Measurements from ENCODE around the gene NCF4. TPM values are rescaled to one million over a fixed set of nuclear protein-coding genes. Genes with fewer than 3 reads are reported as not detected.

NCF4 gene
- total RNA-seq, 2 donors from 2014 or later, result 24.2 to 53.1 TPM

DNA sequence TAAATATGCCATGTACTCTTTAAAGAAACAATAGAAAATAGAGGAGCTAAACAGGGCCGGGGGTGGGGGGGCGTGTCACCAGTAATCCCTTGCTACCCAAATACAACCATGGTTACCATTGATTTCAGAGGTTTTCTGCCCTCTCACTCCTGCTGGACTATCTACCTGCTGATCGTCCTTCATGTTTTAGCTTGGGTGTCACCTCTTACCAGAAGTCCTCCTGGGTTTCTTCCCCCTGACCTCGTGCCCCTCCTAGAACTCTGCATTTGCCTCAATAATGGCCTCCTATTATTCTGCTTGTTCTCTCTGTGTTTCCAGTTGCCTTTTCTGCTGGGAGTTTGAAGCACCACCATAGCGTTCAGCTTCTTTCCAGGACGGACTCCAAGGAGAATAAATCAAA is 34.5 kb upstream of the NCF4 start:
- Mint-ChIP-seq H3K36me3 (no peaks in the 10 kb centered on the region), H3K4me1 (ENCODE audit: low read depth in 2 of 2) (no peaks in the 10 kb centered on the region), H3K9me3 (no peaks in the 10 kb centered on the region), H3K4me3 (no peak overlapping the region), H3K27ac (no peak overlapping the region), H3K27me3 (peaks cover 15 to 17% of the 10 kb centered on the region in 2 donors)
- ATAC-seq, result no peak
- no peak for DNase-seq (ENCODE audit: low spot score)

DNA sequence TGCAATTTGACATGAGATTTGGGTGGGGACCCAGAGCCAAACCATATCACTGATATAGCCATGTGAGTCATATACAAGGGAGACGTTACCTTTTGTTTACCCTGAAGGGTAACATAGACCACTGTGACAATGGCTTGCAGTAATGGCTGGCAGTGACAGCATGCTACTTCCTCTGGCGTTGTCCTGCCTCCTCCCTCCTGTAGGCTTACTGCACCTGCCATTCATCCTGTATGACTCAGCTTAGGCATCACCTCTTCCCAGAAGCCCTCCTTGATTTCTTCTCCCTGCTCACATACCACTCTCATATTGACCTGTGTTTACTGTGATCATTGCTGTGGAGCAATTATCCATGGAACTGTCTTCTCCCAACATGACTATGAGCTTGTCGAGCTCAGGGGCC is 32.0 kb upstream of the NCF4 start:
- ATAC-seq, result no peak
- Mint-ChIP-seq H3K27me3 (peaks cover 11 to 30% of the 10 kb centered on the region in 2 donors), H3K36me3 (no peaks in the 10 kb centered on the region), H3K4me3 (no peak overlapping the region), H3K27ac (no peak overlapping the region), H3K9me3 (no peaks in the 10 kb centered on the region), H3K4me1 (ENCODE audit: low read depth in 2 of 2) (no peaks in the 10 kb centered on the region)
- DNase-seq (ENCODE audit: low spot score), result no peak

- H3K4me1 Mint-ChIP-seq (ENCODE audit: low read depth in 2 of 2), result no peaks in the 10 kb centered on the region
- no peaks in the 10 kb centered on the region for H3K9me3 Mint-ChIP-seq
- H3K27me3 Mint-ChIP-seq, result peaks cover 13 to 27% of the 10 kb centered on the region in 2 donors
- no peaks in the 10 kb centered on the region for H3K36me3 Mint-ChIP-seq
- no peak overlapping the region for H3K27ac Mint-ChIP-seq
- DNase-seq (ENCODE audit: low spot score) (no peak), ATAC-seq (no peak)
- no peak overlapping the region for H3K4me3 Mint-ChIP-seq
These were observed 31.3 kb upstream of the NCF4 start for GRCh38 chr22:36829370-36830002.

DNA sequence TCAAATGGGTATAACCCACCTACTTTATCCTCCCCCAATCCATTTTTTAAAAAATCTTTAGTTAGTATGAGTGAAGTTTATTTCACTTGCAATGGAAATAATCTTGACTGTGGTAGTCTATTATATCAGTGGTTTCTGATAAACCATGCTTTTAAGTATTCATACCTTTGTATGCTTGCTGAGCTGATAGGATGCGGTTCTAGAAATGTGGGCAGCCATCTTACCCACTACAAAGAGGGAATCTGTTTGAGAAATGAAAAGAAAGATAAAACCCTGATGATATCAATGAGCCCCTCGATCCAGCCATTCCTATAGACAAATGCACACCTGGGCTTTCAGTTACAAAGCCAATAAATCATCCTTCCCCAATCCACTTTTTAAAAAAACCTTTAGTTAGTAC is 30.2 kb upstream of the NCF4 start:
- ATAC-seq (no peak), DNase-seq (ENCODE audit: low spot score) (no peak)
- Mint-ChIP-seq H3K9me3 (no peaks in the 10 kb centered on the region), H3K4me1 (ENCODE audit: low read depth in 2 of 2) (no peaks in the 10 kb centered on the region), H3K27me3 (peaks cover 13 to 18% of the 10 kb centered on the region in 2 donors), H3K4me3 (no peak overlapping the region), H3K27ac (no peak overlapping the region), H3K36me3 (no peaks in the 10 kb centered on the region)

DNA sequence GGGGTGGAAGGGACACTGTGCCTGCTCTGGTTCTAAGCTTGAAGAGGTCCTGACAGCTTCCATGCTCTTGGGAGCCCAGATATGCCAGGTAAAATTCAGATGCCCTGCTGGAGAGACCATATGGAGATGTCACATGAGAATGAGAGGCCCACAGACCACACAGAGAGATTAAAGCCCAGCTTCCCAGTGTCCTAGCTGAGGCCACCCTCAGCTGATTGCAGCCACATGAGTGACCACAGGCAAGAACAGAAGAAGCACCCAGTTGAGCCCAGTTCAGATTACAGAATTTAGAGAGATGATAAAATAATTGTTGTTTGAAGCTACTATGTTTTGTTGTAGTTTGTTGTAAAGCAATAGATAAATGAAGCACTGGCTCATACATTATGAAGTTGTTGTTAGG is 29.6 kb upstream of the NCF4 start:
- Mint-ChIP-seq H3K9me3 (no peaks in the 10 kb centered on the region), H3K4me1 (ENCODE audit: low read depth in 2 of 2) (no peaks in the 10 kb centered on the region), H3K4me3 (no peak overlapping the region), H3K27me3 (peaks cover 13% of the 10 kb centered on the region in 2 donors), H3K36me3 (no peaks in the 10 kb centered on the region), H3K27ac (no peak overlapping the region)
- ATAC-seq (no peak), DNase-seq (ENCODE audit: low spot score) (no peak)

DNA sequence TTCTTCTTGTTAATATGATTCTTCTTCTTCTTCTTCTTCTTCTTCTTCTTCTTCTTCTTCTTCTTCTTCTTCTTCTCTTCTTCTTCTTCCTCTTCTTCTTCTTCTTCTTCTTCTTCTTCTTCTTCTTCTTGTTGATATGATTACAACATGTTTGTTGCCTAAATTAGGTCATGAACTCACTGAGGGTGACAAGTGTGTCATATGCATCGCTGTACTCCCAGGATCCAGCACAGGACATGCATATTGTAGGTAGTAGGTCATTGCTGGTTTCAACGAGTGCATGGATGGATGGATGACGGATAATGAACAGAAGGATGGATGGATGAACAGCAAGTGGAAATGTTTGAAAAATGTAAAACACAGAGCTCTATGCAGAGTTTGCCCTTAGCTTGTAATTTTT is 29.1 kb upstream of the NCF4 start:
- Mint-ChIP-seq H3K9me3 (no peaks in the 10 kb centered on the region), H3K4me3 (no peak overlapping the region), H3K36me3 (no peaks in the 10 kb centered on the region), H3K27ac (no peak overlapping the region), H3K27me3 (peaks cover 13% of the 10 kb centered on the region in 2 donors), H3K4me1 (ENCODE audit: low read depth in 2 of 2) (no peaks in the 10 kb centered on the region)
- no peak for DNase-seq (ENCODE audit: low spot score)
- no peak for ATAC-seq

DNA sequence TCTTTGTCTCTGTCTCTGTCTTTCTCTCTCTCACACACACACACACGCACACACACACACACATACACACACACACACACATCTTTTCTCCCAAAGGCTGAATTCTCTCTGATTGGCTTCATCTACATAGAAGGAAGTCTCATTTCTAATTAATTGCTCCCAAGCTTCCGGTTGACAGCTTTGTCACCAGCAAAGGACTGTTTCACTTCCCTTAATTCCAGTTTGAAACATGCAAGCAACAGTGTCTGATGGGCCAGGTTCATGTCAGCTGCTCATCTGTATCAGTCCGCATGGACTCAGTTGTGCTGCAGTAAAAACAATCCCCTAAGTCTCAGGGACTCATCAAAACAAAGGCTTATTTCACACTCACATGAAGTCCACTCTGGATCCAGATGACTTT is 27.7 kb upstream of the NCF4 start:
- DNase-seq (ENCODE audit: low spot score) (no peak), ATAC-seq (no peak)
- no peak overlapping the region for H3K4me3 Mint-ChIP-seq
- no peaks in the 10 kb centered on the region for H3K9me3 Mint-ChIP-seq
- H3K4me1 Mint-ChIP-seq (ENCODE audit: low read depth in 2 of 2), result no peaks in the 10 kb centered on the region
- H3K36me3 Mint-ChIP-seq, result no peaks in the 10 kb centered on the region
- peaks cover 8 to 20% of the 10 kb centered on the region in 2 donors for H3K27me3 Mint-ChIP-seq
- H3K27ac Mint-ChIP-seq, result no peak overlapping the region

- Mint-ChIP-seq H3K4me1 (ENCODE audit: low read depth in 2 of 2) (no peaks in the 10 kb centered on the region), H3K9me3 (no peaks in the 10 kb centered on the region), H3K4me3 (no peak overlapping the region), H3K27ac (no peak overlapping the region), H3K36me3 (no peaks in the 10 kb centered on the region), H3K27me3 (peaks cover 11 to 33% of the 10 kb centered on the region in 2 donors)
- DNase-seq (ENCODE audit: low spot score) (no peak), ATAC-seq (no peak)
These were observed 24.9 kb upstream of the NCF4 start for GRCh38 chr22:36835903-36836302.

GRCh38 chr22:36838119-36839030 is 22.4 kb upstream of the NCF4 start:
- no peaks in the 10 kb centered on the region for H3K4me1 Mint-ChIP-seq (ENCODE audit: low read depth in 2 of 2)
- no peaks in the 10 kb centered on the region for H3K9me3 Mint-ChIP-seq
- no peak for DNase-seq (ENCODE audit: low spot score)
- H3K36me3 Mint-ChIP-seq, result no peaks in the 10 kb centered on the region
- peak in 1 of 2 donors; percentile 43 for ATAC-seq
- H3K27me3 Mint-ChIP-seq, result peaks cover 19 to 38% of the 10 kb centered on the region in 2 donors
- H3K4me3 Mint-ChIP-seq, result no peak overlapping the region
- H3K27ac Mint-ChIP-seq, result no peak overlapping the region

GRCh38 chr22:36839356-36840073 is 21.3 kb upstream of the NCF4 start:
- ATAC-seq (no peak), DNase-seq (ENCODE audit: low spot score) (no peak)
- H3K4me3 Mint-ChIP-seq, result no peak overlapping the region
- H3K27me3 Mint-ChIP-seq, result peaks cover 24 to 44% of the 10 kb centered on the region in 2 donors
- H3K27ac Mint-ChIP-seq, result no peak overlapping the region
- H3K9me3 Mint-ChIP-seq, result no peaks in the 10 kb centered on the region
- no peaks in the 10 kb centered on the region for H3K36me3 Mint-ChIP-seq
- no peaks in the 10 kb centered on the region for H3K4me1 Mint-ChIP-seq (ENCODE audit: low read depth in 2 of 2)

- H3K9me3 Mint-ChIP-seq, result no peaks in the 10 kb centered on the region
- H3K4me3 Mint-ChIP-seq, result no peak overlapping the region
- H3K27ac Mint-ChIP-seq, result no peak overlapping the region
- H3K27me3 Mint-ChIP-seq, result peaks cover 27 to 50% of the 10 kb centered on the region in 2 donors
- DNase-seq (ENCODE audit: low spot score) (no peak), ATAC-seq (no peak)
- H3K36me3 Mint-ChIP-seq, result no peaks in the 10 kb centered on the region
- no peaks in the 10 kb centered on the region for H3K4me1 Mint-ChIP-seq (ENCODE audit: low read depth in 2 of 2)
These were observed 20.7 kb upstream of the NCF4 start for GRCh38 chr22:36840106-36840505.

GRCh38 chr22:36846271-36846670 is 14.5 kb upstream of the NCF4 start:
- ATAC-seq (no peak), DNase-seq (ENCODE audit: low spot score) (no peak)
- no peaks in the 10 kb centered on the region for H3K4me1 Mint-ChIP-seq (ENCODE audit: low read depth in 2 of 2)
- H3K36me3 Mint-ChIP-seq, result no peaks in the 10 kb centered on the region
- H3K9me3 Mint-ChIP-seq, result no peaks in the 10 kb centered on the region
- peaks cover 38 to 56% of the 10 kb centered on the region in 2 donors for H3K27me3 Mint-ChIP-seq
- no peak overlapping the region for H3K4me3 Mint-ChIP-seq
- no peak overlapping the region for H3K27ac Mint-ChIP-seq

GRCh38 chr22:36846949-36847348 is 13.9 kb upstream of the NCF4 start:
- DNase-seq (ENCODE audit: low spot score) (no peak), ATAC-seq (no peak)
- no peaks in the 10 kb centered on the region for H3K4me1 Mint-ChIP-seq (ENCODE audit: low read depth in 2 of 2)
- H3K27me3 Mint-ChIP-seq, result peaks cover 37 to 50% of the 10 kb centered on the region in 2 donors
- H3K4me3 Mint-ChIP-seq, result no peak overlapping the region
- H3K36me3 Mint-ChIP-seq, result no peaks in the 10 kb centered on the region
- H3K9me3 Mint-ChIP-seq, result no peaks in the 10 kb centered on the region
- no peak overlapping the region for H3K27ac Mint-ChIP-seq

DNA sequence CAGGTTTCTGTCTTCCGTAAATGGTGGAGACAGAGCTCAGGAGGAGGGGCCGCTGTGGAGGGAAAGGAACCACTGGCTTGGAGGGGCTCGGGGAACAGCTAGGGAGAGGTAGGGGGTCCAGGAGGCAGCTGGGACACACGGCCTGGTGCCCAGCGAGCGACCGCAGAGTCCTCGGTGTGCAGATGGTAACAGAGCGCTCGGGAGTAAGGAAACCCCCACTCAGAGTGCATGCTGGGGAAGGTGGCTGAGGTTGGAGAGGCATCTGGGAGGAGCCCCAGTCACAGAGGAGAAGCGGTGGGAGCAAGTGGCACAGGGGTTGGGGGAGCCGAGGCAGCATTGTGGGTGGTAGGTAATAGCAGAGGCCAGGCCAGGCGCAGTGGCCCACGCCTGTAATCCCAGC is 10.8 kb upstream of the NCF4 start:
- H3K27me3 Mint-ChIP-seq, result peaks cover 20 to 27% of the 10 kb centered on the region in 2 donors
- ATAC-seq, result no peak
- DNase-seq (ENCODE audit: low spot score), result no peak
- peaks cover 3% of the 10 kb centered on the region for H3K9me3 Mint-ChIP-seq
- H3K27ac Mint-ChIP-seq, result no peak overlapping the region
- H3K4me1 Mint-ChIP-seq (ENCODE audit: low read depth in 2 of 2), result peaks cover 7 to 9% of the 10 kb centered on the region in 2 donors
- no peaks in the 10 kb centered on the region for H3K36me3 Mint-ChIP-seq
- H3K4me3 Mint-ChIP-seq, result no peak overlapping the region

All from natural killer cell treated with Interleukin-12 subunit alpha and Interleukin-12 subunit beta and Interleukin-15 and Interleukin-18, amount 100 ng/mL, for 72 hours (primary cell).